Epidermal melanocyte (primary cell): ENCODE data around the gene PTPRCAP.
A peak's percentile ranks its signal among the peaks of the same experiment; 100 is the strongest.
"Not testable (repeated sequence)": the region's sequence is repeated elsewhere in the genome, so short reads cannot be mapped to it uniquely, and the experiment has no call there.

Source experiments
- DNase-seq: peaks from one replicate; pipeline ENCODE4 v3.0.0; 2011; ENCODE audit warnings: low spot score; ENCODE audit not compliant: insufficient read length

PTPRCAP gene

GRCh38 chr11:67437082-67437808, at the start of gene PTPRCAP:
TSS of gene PTPRCAP (minus strand) at chr11:67437682. CDS start at chr11:67437619, 63 bp downstream.
- DNase-seq = no peak

GRCh38 chr11:67486481-67487195, 49.2 kb upstream of the PTPRCAP start:
- DNase-seq = peak; percentile 7

DNA sequence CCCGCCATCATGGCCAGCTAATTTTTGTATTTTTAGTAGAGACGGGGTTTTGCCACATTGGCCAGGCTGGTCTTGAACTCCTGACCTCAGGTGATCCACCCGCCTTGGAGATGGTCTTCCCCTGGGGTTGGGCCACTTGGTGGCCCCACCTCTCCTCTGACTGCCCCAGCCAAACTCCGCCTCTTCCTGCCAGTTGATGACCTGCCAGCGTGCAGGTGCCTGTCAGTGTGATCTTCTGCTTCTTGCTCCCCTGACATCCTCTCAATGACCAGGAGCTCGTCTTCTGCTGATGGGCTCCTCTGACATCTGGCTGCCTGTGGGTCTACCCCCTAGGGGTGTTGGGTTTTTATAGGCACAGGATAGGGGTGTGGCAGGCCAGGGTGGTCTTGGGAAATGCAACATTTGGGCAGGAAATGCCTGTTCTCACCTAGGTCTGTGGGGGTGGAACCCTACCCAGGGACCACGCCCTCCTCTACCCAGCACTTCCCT, 48.4 kb upstream of the PTPRCAP start:
- DNase-seq = not testable (repeated sequence)

DNA sequence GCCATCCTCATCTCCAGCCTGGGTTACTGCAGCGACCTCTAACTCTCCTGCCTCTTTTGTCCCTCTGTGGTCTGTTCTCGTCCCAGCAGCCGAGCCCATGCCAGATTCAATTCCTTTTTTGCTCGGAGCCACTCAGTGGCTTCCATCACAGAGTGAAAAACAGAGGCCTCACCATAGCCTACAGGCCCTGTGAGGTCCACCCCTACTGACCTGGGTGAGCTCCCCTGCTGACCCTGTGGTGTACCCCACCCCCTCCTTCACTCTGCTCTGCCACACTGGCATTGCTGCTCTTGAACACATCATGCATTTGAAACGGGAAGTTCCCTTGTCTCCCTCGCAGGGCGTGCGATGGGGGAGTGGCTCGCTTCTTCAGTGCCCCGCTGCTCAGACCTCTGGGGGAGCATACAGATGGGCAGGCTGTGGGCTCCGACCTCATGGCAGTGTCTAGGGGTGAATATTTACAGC, 47.4 kb upstream of the PTPRCAP start:
- DNase-seq = no peak

- no peak for DNase-seq
Observed at GRCh38 chr11:67483831-67484665, 46.6 kb upstream of the PTPRCAP start.

GRCh38 chr11:67482827-67483798, 45.6 kb upstream of the PTPRCAP start, which contains the start of gene AIP:
TSS of gene AIP (plus strand) at chr11:67483026. CDS start at chr11:67483159, 133 bp downstream.
- DNase-seq = peak; percentile 100

DNA sequence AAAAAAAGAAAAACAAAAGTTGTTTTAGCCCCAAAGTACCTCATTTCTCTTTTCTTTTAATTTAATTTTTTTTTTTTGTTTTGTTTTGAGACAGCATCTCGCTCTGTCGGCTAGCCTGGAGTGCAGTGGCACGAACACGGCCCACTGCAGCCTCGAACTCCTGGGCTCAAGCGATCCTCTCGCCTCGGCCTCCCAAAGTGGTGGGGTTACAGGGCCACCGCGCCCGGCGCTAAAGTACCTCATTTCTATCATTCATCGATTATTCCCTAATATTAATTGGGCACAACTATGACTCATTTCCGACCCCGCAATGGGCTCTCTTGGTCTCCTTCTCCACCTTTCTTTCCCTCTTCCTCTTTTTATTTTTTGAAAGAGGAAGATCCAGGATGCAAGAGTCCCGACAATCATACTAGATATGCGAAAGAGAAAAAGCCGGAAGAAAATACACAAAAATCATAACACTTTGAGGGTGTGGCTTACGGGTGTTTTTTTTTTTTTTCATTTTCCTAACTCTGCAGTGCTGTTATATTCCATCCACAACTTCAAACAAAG, 44.9 kb upstream of the PTPRCAP start:
- DNase-seq = no peak

DNA sequence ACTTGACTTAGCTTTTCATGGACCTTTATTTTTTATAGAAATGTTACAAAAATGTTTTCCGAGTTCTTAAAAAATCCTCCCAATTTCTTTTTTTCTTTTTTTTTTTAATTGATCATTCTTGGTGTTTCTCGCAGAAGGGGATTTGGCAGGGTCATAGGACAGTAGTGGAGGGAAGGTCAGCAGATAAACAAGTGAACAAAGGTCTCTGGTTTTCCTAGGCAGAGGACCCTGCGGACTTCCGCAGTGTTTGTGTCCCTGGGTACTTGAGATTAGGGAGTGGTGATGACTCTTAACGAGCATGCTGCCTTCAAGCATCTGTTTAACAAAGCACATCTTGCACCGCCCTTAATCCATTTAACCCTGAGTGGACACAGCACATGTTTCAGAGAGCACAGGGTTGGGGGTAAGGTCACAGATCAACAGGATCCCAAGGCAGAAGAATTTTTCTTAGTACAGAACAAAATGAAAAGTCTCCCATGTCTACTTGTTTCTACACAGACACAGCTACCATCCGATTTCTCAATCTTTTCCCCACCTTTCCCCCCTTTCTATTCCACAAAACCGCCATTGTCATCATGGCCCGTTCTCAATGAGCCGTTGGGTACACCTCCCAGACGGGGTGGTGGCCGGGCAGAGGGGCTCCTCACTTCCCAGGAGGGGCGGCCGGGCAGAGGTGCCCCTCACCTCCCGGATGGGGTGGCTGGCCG, 40.0 kb upstream of the PTPRCAP start:
- DNase-seq = not testable (repeated sequence)

GRCh38 chr11:67476692-67477091, 39.2 kb upstream of the PTPRCAP start:
- DNase-seq = not testable (repeated sequence)

- no peak for DNase-seq
Observed at GRCh38 chr11:67472882-67473281, 35.4 kb upstream of the PTPRCAP start.

- DNase-seq = no peak
Observed at GRCh38 chr11:67470337-67471002, 33.0 kb upstream of the PTPRCAP start.

GRCh38 chr11:67469508-67469811, 32.0 kb upstream of the PTPRCAP start:
- no peak for DNase-seq

DNA sequence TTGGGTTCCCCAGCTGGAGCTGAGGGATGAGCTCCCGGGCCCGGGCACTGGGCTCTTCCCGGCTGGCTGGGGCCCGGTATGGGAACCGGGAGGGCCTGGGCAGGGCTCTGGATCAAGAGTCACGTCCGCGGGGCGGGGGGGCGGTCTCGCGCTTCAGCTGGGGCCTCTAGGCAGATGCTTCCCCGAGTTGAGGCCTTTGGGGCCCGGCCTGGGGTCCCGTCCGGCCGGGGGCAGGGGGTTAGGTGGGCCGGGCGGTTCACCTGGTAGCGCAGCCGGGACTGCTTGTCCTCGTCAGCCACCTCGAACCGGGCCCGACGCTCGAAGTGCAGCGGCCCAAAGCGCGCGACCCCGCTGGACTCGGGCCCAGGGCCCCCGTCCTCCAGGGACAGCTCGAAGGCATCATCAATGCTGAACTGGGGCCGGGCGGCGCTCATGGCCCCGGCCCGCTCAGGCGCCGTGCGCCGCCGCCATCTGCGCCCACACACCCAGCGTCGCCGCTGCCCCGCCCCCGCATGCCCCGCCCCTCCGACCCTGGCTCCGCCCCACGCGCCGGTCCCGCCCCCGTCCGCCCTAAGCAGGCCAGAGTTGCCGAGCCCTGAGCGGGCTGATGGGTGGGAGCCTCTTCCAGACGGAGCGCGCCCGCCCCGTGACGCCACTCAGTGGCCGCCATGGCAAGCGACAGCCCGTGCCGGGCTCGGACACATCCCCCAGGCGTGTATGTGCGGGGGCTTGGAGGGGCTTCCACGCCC, 31.5 kb upstream of the PTPRCAP start, which contains the start of gene TMEM134:
TSS of gene TMEM134 (minus strand) at position 493 of the 749 bp plus-strand sequence. CDS start at position 434, 59 bp downstream.
- DNase-seq = peak; percentile 94

GRCh38 chr11:67468456-67468758, 30.9 kb upstream of the PTPRCAP start:
- DNase-seq = no peak

DNA sequence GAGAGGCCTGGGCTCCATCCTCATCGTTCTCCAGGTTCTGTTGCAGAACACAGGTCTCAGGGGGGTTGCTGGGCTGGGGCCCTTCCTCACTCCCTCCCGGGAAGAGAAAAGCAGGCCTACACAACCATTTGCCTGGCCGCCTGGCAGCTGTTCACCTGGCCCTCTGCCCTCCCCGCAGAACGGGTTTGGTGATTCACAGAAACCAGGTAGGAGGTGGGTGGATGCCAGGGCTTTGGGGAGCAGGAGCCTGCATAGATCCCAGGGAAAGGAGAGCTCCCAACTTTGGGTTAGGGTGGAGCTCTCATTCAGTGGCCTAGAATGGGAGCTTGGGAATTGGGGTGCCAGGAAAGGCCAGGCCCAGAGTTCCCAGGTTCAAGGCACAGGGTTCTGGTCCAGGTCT, 30.6 kb upstream of the PTPRCAP start:
- DNase-seq = no peak

DNA sequence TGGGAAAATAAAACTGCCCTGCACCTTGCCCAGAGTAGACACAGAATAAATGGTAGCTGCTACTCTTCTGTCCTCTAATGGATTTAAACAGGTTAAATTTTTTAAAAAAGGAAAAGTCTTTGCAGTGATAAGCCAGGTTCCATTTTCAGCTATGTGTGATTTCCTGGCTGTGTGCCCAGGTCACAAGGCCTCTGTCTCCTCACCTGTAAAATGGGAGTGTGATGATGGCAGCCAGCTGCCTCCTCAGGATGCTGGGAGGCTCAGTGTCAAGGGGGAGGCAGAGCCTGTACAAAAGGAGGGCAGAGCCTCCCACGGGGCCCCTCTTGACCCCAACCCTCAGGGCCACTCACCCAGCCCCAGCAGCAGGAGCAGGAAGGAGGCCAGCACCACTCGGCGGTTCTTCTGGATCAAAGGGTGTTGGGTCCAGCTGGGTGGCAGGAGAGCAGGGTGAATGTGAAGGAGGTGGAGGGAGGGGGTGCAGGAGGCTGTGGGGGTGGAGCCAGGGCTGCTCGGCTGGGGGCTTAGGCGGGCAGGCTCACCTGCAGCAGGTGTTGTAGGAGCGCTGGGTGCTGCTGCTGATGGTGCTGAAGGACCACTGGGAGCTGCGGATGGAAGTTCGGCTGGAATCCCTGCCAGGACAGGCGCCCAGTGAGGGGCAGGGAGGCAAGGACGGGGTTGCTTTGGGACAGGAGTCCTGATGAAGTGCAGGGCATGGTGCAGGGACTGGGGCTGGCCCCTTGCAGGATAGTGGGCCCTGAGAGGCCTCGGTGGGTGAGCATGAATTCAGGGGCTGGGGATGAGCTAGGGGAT, 29.7 kb upstream of the PTPRCAP start:
- DNase-seq = no peak

DNA sequence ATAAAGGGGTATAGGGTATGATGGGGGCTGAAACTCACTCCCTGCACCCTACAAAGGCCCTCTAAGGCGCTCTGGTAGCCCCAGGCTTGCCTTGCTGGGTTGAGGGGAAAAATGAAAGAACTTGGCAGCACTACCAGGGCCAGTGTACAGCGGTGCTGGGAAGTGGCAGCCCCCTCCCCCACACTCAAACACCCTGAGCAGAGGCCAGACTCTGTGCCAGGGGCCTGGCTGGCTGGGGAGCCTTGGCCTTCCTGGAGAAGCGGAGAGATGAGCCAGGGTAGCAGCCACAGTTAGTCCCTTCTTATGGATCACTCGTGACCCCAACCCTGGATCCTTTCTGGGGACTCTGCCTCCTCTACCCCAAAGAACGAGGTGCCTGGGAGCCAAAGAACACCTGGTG, 28.9 kb upstream of the PTPRCAP start:
- no peak for DNase-seq
